ENCODE measurements around the gene SLC24A3. TPM values are rescaled to one million over a fixed set of nuclear protein-coding genes. Genes with fewer than 3 reads are reported as not detected.

SLC24A3 gene
- total RNA-seq, 4 donors from 2014 or later, result 12.9 to 49.8 (median 27.6) TPM

DNA sequence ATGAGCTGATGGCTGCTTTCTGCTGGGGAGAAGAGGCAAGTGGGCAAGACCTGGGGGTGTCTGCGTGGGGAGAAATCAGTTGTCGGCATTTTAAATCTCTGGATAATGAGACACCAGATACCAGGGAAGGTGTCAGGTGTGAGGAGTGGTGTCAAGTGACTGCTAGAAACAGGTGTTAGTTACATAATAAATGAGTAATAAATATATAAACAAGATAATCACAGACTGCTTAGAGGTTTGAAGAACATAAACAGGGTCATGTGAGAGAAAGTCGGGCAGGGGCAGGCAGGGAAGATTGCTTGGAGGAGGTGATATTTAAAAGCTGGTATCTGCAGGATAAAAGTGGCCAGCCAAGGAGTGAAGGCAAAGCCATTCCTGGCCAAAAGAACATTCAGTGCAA is 458.4 kb downstream of the SLC24A3 start:
- intact Hi-C loops (cut with DNase I; ENCODE audit: low total_unique reads), result no loop called here
- no peak overlapping the region for H3K27ac ChIP-seq
- no peak for TF ChIP-seq CTCF (IDR thresholded peaks at IDR 0.05)
- TF ChIP-seq POLR2A (IDR thresholded peaks at IDR 0.05), result no peak
- H3K36me3 ChIP-seq, result no peaks in the 10 kb centered on the region
- no peak overlapping the region for H3K4me3 ChIP-seq
- no peak for DNase-seq
- no peaks in the 10 kb centered on the region for H3K4me1 ChIP-seq
- H3K9me3 ChIP-seq, result no peaks in the 10 kb centered on the region
- no peaks in the 10 kb centered on the region for H3K27me3 ChIP-seq

DNA sequence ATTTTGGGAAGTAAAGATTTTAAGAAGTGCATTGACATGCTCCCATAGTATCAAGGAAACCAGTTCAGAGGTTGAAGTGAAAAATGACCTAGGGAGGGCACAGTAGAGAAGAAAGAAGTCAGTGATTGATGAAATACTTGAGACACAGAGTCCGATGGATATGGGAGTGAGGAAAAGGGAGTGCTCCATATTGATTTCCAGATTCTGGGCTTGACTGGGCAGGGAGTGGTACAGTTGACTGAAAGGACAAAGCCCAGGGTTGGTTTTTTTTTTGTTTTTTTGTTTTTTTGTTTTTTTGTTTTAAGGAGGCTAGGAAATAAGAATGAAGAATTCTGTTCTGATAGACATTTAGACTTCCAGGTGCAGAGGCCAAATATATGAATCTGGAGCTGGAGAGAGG is 458.9 kb downstream of the SLC24A3 start:
- no peaks in the 10 kb centered on the region for H3K27me3 ChIP-seq
- H3K4me3 ChIP-seq, result no peak overlapping the region
- no peaks in the 10 kb centered on the region for H3K36me3 ChIP-seq
- no peaks in the 10 kb centered on the region for H3K4me1 ChIP-seq
- TF ChIP-seq CTCF (IDR thresholded peaks at IDR 0.05) (no peak), POLR2A (IDR thresholded peaks at IDR 0.05) (no peak)
- DNase-seq, result no peak
- no peak overlapping the region for H3K27ac ChIP-seq
- intact Hi-C loops (cut with DNase I; ENCODE audit: low total_unique reads), result no loop called here
- H3K9me3 ChIP-seq, result no peaks in the 10 kb centered on the region

GRCh38 chr20:19672498-19672897 is 460.1 kb downstream of the SLC24A3 start:
- Histone ChIP-seq H3K27me3 (no peaks in the 10 kb centered on the region), H3K27ac (no peak overlapping the region), H3K4me1 (no peaks in the 10 kb centered on the region), H3K4me3 (no peak overlapping the region), H3K9me3 (no peaks in the 10 kb centered on the region), H3K36me3 (no peaks in the 10 kb centered on the region)
- DNase-seq, result no peak
- intact Hi-C loops (cut with DNase I; ENCODE audit: low total_unique reads), result no loop called here
- TF ChIP-seq POLR2A (IDR thresholded peaks at IDR 0.05) (no peak), CTCF (IDR thresholded peaks at IDR 0.05) (no peak)

GRCh38 chr20:19673575-19673974 is 461.1 kb downstream of the SLC24A3 start:
- Histone ChIP-seq H3K9me3 (no peaks in the 10 kb centered on the region), H3K4me3 (no peak overlapping the region), H3K27me3 (no peaks in the 10 kb centered on the region), H3K4me1 (no peaks in the 10 kb centered on the region), H3K27ac (no peak overlapping the region), H3K36me3 (no peaks in the 10 kb centered on the region)
- DNase-seq, result no peak
- intact Hi-C loops (cut with DNase I; ENCODE audit: low total_unique reads), result no loop called here
- TF ChIP-seq POLR2A (IDR thresholded peaks at IDR 0.05) (no peak), CTCF (IDR thresholded peaks at IDR 0.05) (no peak)

DNA sequence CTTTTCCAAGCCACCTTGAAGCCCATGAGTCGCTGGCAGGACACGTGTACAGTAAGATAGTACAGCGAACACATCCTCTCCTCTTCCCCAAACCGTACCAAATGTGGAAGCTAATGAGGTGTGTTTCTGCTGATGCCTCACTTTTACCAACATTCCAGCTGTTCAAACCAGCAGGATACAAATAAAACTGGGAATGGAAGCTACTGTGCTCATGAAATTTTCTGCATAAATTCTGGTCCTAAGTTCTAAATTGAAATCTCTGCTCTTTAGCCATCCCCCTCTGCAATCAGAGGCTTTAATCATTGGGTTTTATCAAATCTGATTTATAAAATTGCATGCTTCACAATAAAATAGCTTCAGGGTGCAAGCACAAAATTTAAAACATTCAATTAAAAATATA is 463.8 kb downstream of the SLC24A3 start:
- TF ChIP-seq CTCF (IDR thresholded peaks at IDR 0.05) (no peak), POLR2A (IDR thresholded peaks at IDR 0.05) (no peak)
- Histone ChIP-seq H3K36me3 (no peaks in the 10 kb centered on the region), H3K9me3 (no peaks in the 10 kb centered on the region), H3K27ac (no peak overlapping the region), H3K27me3 (no peaks in the 10 kb centered on the region), H3K4me3 (no peak overlapping the region), H3K4me1 (no peaks in the 10 kb centered on the region)
- intact Hi-C loops (cut with DNase I; ENCODE audit: low total_unique reads), result no loop called here
- DNase-seq, result no peak
